Duodenal mucosa (tissue), 2 donors: ENCODE results near the gene TTC39A.
"Not testable (repeated sequence)": the region's sequence is repeated elsewhere in the genome, so short reads cannot be mapped to it uniquely, and the experiment has no call there.

Source experiments
- H3K27ac ChIP-seq: one replicate; pipeline ENCODE4 v1.7.0; 2013; ENCODE audit warnings: low read depth, low read length
- H3K27me3 ChIP-seq, 2 donors: one replicate each; pipeline ENCODE4 v1.7.0; 2013; ENCODE audit warnings: low read length in 2 of 2, control low read depth in 1 of 2; ENCODE audit not compliant: insufficient read depth in 2 of 2, control insufficient read depth in 1 of 2
- H3K36me3 ChIP-seq, 2 donors: one replicate each; pipeline ENCODE4 v1.7.0; 2013; ENCODE audit warnings: low read length in 2 of 2, control low read depth in 1 of 2; ENCODE audit not compliant: insufficient read depth in 2 of 2, control insufficient read depth in 1 of 2
- H3K4me1 ChIP-seq, 2 donors: one replicate each; pipeline ENCODE4 v1.7.0; 2013; ENCODE audit warnings: low read length in 2 of 2, control low read depth in 1 of 2; ENCODE audit not compliant: insufficient read depth in 2 of 2, control insufficient read depth in 1 of 2
- H3K4me3 ChIP-seq, 2 donors: one replicate each; pipeline ENCODE4 v1.7.0; 2013; ENCODE audit warnings: low read length in 2 of 2, low read depth in 1 of 2
- H3K9ac ChIP-seq, 2 donors: one replicate each; pipeline ENCODE4 v1.7.0; 2013; ENCODE audit warnings: low read length in 2 of 2, low read depth in 1 of 2
- H3K9me3 ChIP-seq, 2 donors: one replicate each; pipeline ENCODE4 v1.7.0; 2013; ENCODE audit warnings: low read length in 2 of 2, control low read depth in 1 of 2; ENCODE audit not compliant: control insufficient read depth in 1 of 2

TTC39A gene

GRCh38 chr1:51253691-51254090 is 76.7 kb downstream of the TTC39A start:
- Histone ChIP-seq H3K27ac (no peak overlapping the region), H3K36me3 (no peaks in the 10 kb centered on the region), H3K9me3 (no peaks in the 10 kb centered on the region), H3K4me1 (peaks cover 9 to 13% of the 10 kb centered on the region in 2 donors), H3K9ac (no peak overlapping the region), H3K27me3 (no peaks in the 10 kb centered on the region), H3K4me3 (no peak overlapping the region)

GRCh38 chr1:51252366-51252765 is 78.0 kb downstream of the TTC39A start:
- Histone ChIP-seq H3K27me3 (no peaks in the 10 kb centered on the region), H3K4me1 (peaks cover 12% of the 10 kb centered on the region in 2 donors), H3K9ac (no peak overlapping the region), H3K4me3 (no peak overlapping the region), H3K9me3 (no peaks in the 10 kb centered on the region), H3K27ac (no peak overlapping the region), H3K36me3 (no peaks in the 10 kb centered on the region)

DNA sequence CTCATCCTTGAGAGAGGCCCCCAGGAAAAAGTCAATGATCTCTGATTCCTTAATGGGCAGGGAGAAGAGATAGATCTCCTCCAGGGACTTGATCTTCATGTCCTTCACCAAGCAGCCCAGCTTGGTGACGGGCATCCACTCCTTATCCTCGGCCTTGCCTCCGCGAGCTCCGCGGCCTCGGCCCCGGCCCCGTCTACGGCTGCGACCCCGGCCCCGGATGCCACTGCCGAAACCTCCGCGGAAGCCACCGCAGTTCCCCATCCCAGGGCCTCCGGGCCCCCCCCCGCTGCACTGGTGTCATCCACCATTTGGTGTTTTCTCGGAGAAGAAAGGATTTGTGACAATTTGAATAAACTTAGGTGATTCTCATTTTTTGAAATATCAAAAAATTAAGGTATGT is 79.2 kb downstream of the TTC39A start:
- not testable (repeated sequence) for H3K36me3 ChIP-seq, H3K9ac ChIP-seq, H3K27ac ChIP-seq, H3K4me3 ChIP-seq, H3K9me3 ChIP-seq, H3K27me3 ChIP-seq
- H3K4me1 ChIP-seq = peaks cover 17 to 20% of the 10 kb centered on the region in 2 donors

DNA sequence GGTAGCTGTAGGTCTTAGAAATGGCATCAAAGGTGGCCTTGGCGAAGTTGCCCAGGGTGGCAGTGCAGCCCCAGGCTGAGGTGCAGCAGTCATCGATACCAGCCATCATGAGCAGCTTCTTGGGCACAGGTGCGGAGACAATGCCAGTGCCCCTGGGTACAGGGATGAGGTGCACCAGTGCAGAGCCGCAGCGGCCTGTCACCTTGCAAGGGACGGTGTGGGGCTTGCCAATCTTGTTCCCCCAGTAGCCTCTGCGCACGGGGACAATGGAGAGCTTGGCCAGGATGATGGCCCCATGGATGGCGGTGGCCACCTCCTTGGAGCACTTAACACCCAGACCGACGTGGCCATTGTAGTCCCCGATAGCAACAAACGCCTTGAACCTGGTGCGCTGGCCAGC is 79.6 kb downstream of the TTC39A start:
- H3K4me1 ChIP-seq = peaks cover 20 to 21% of the 10 kb centered on the region in 2 donors
- H3K9ac ChIP-seq, H3K36me3 ChIP-seq, H3K27ac ChIP-seq, H3K27me3 ChIP-seq, H3K4me3 ChIP-seq, H3K9me3 ChIP-seq: not testable (repeated sequence)

GRCh38 chr1:51249445-51249844 is 80.9 kb downstream of the TTC39A start:
- Histone ChIP-seq H3K36me3 (no peaks in the 10 kb centered on the region), H3K4me3 (no peak overlapping the region), H3K27ac (no peak overlapping the region), H3K9ac (no peak overlapping the region), H3K9me3 (no peaks in the 10 kb centered on the region), H3K27me3 (no peaks in the 10 kb centered on the region), H3K4me1 (peaks cover 24 to 25% of the 10 kb centered on the region in 2 donors)

DNA sequence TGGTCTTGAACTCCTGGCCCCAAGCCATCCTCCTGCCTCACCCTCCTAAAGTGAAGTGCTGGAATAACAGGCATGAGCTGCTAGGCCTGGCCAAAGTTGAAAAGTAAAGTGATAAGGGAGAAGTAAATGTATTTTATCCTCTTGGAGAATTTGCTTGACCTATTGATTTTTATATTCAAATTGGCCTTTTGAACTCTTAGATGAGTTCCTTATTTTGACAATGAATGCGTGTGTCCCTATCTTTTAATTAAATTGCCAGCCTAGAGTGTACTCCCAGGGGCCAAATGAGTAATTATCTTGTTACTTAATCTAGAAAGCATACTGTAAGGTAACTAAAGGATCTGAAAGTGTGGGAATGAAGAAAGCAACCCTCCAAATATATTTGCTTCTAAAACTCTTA is 82.9 kb downstream of the TTC39A start:
- Histone ChIP-seq H3K4me3 (peak overlapping the region in 1 of 2 donors; percentile 10), H3K36me3 (no peaks in the 10 kb centered on the region), H3K4me1 (peaks cover 29 to 33% of the 10 kb centered on the region in 2 donors), H3K27ac (no peak overlapping the region), H3K9ac (no peak overlapping the region), H3K27me3 (no peaks in the 10 kb centered on the region), H3K9me3 (no peaks in the 10 kb centered on the region)

GRCh38 chr1:51247022-51247421 is 83.3 kb downstream of the TTC39A start:
- peaks cover 29 to 33% of the 10 kb centered on the region in 2 donors for H3K4me1 ChIP-seq
- no peak overlapping the region for H3K27ac ChIP-seq
- H3K4me3 ChIP-seq = no peak overlapping the region
- H3K36me3 ChIP-seq = no peaks in the 10 kb centered on the region
- H3K9ac ChIP-seq = no peak overlapping the region
- H3K9me3 ChIP-seq = no peaks in the 10 kb centered on the region
- H3K27me3 ChIP-seq = no peaks in the 10 kb centered on the region

DNA sequence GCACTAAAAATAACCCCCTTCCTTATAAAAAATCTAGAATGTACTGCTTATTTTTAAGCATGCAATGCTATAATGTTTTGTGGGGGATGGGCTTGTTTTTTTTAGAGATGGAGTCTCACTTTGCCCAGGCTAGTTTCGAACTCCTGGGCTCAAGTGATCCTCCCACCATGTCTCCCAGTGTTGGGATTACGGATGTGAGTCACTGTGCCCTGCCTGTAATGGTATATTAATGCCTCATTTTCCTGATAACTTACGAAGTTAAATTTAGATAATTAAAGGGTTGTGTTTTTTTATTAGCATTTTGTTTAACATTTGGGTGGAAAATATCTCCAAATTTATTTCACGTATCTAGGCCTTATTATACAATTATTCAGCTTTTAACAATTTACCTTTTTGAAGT is 87.8 kb downstream of the TTC39A start:
- Histone ChIP-seq H3K36me3 (no peaks in the 10 kb centered on the region), H3K27ac (no peak overlapping the region), H3K4me3 (no peak overlapping the region), H3K9ac (no peak overlapping the region), H3K9me3 (no peaks in the 10 kb centered on the region), H3K27me3 (no peaks in the 10 kb centered on the region), H3K4me1 (peaks cover 47 to 56% of the 10 kb centered on the region in 2 donors)

GRCh38 chr1:51241119-51241518 is 89.2 kb downstream of the TTC39A start:
- no peaks in the 10 kb centered on the region for H3K27me3 ChIP-seq
- peaks cover 38 to 50% of the 10 kb centered on the region in 2 donors for H3K4me1 ChIP-seq
- no peak overlapping the region for H3K27ac ChIP-seq
- no peak overlapping the region for H3K4me3 ChIP-seq
- H3K9me3 ChIP-seq = no peaks in the 10 kb centered on the region
- no peak overlapping the region for H3K9ac ChIP-seq
- no peaks in the 10 kb centered on the region for H3K36me3 ChIP-seq

- peaks cover 41 to 50% of the 10 kb centered on the region in 2 donors for H3K4me1 ChIP-seq
- no peak overlapping the region for H3K27ac ChIP-seq
- no peaks in the 10 kb centered on the region for H3K36me3 ChIP-seq
- no peaks in the 10 kb centered on the region for H3K27me3 ChIP-seq
- H3K9me3 ChIP-seq = no peaks in the 10 kb centered on the region
- H3K9ac ChIP-seq = peak overlapping the region in 1 of 2 donors; percentile 36
- H3K4me3 ChIP-seq = peak overlapping the region; percentile 6 to 20
Observed at GRCh38 chr1:51240084-51240483, 90.3 kb downstream of the TTC39A start.

GRCh38 chr1:51238034-51238403 is 92.3 kb downstream of the TTC39A start:
- peak overlapping the region; percentile 59 to 99 for H3K9ac ChIP-seq
- H3K36me3 ChIP-seq = no peaks in the 10 kb centered on the region
- H3K9me3 ChIP-seq = no peaks in the 10 kb centered on the region
- H3K27ac ChIP-seq = peak overlapping the region; percentile 3
- H3K4me3 ChIP-seq = peak overlapping the region; percentile 97 to 99
- no peaks in the 10 kb centered on the region for H3K27me3 ChIP-seq
- H3K4me1 ChIP-seq = peaks cover 40 to 46% of the 10 kb centered on the region in 2 donors
